ENCODE measurements around the gene CORO1C.
A peak's percentile ranks its signal among the peaks of the same experiment; 100 is the strongest.
"Not testable (repeated sequence)": the region's sequence is repeated elsewhere in the genome, so short reads cannot be mapped to it uniquely, and the experiment has no call there.

CORO1C gene

GRCh38 chr12:108633534-108634248 lies 97.6 kb downstream of the CORO1C start, which contains the start of gene SELPLG:
Gene SELPLG (minus strand): TSS chr12:108633894. CDS start chr12:108624307, 9,587 bp downstream.
- DNase-seq (ENCODE audit: low read depth in 2 of 2): peak; percentile 75 to 86

DNA sequence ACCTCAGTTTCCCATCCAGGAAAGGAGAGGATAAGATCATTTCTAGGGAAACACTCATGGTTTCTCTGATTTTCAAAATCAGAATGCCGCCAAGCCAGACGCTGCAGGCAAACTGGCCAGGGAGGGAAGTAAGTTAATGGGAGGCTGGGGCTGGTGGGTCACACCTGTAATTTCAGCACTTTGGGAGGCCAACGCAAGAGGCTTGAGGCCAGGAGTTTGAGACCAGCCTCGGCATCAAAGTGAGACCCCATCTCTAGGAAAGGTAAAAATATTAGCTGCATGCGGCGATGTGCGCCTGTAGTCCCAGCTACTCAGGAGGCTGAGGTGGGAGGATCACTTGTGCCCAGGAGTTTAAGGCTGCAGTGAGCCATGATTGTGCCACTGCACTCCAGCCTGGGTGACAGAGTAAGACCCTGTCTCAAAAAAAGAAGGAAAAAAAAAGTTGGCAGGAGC lies 98.2 kb downstream of the CORO1C start:
- no peak for DNase-seq (ENCODE audit: low read depth in 2 of 2)

DNA sequence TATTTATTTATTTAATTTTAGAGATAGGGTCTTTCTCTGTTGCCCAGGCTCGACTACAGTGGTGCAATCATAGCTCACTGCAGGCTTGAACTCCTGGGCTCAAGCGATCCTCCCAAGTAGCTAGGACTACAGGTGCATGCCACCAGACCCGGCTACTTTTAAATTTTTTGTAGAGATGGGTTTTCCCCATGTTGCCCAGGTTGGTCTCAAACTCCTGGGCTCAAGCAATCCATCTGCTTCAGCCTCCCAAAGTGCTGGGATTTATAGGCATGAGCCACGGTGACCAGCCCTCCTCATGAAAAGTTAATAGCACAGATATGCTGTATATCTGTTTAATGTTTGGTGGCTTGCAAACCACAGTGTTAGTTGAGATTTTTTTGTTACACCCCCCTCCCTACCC lies 100.1 kb downstream of the CORO1C start:
- not testable (repeated sequence) for DNase-seq (ENCODE audit: low read depth in 2 of 2)

DNA sequence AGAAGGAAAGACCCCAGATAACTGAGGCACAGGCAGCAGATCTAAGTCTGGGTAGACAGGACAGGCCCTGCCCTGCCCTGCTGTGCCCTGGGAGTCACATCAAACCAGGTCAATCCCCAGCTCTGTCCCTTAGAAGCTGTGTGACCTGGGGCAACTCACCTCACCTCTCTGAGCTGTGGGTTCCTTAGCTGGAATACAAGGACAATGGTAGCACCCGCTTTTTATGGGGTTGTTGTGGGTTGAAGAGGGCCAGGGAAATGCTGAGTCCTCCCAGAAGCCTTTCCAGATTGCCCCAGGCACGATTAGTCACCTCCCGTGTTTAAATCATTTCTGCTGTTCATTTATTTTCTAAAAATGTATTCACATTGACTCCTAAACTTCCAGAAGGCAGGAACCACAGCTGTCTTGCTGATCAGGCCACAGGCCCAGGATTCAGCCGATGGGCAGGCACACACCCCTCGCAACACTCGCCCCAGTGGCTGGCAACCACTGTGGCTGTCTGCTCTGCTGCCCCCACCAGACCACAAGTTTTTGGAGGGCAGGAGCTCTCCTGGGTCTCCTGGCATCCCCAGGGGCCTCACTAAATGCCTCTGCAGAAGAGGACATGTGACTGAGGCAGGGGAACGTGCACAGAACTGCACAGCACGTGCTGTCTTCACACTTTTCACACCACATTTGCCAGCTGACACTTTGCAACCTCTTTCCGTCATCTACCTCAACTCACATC lies 100.7 kb downstream of the CORO1C start:
- DNase-seq (ENCODE audit: low read depth in 2 of 2): no peak

- DNase-seq (ENCODE audit: low read depth in 2 of 2): peak in 1 of 2 donors; percentile 57
Measured at GRCh38 chr12:108629824-108630476, 101.4 kb downstream of the CORO1C start.

DNA sequence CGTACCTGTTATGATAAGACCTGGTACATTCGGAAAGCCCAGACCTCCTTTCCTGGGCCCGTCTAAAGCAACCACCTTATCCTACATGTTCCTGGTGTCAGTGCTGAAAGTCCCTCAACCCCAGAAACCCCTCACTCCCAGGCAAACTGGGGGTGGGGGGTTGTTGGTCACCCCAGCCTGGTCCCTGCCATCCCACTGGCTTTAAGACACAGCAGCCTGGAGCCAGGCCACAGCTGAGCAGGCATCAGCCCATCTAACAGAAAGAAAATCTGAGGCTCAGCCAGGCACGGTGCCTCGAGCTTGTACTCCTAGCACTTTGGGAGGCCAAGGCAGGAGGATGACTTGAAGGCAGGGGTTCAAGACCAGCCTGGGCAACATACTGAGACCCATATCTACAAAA lies 102.2 kb downstream of the CORO1C start:
- DNase-seq (ENCODE audit: low read depth in 2 of 2): no peak

- DNase-seq (ENCODE audit: low read depth in 2 of 2): no peak
Measured at GRCh38 chr12:108627134-108627920, 104.0 kb downstream of the CORO1C start.

DNA sequence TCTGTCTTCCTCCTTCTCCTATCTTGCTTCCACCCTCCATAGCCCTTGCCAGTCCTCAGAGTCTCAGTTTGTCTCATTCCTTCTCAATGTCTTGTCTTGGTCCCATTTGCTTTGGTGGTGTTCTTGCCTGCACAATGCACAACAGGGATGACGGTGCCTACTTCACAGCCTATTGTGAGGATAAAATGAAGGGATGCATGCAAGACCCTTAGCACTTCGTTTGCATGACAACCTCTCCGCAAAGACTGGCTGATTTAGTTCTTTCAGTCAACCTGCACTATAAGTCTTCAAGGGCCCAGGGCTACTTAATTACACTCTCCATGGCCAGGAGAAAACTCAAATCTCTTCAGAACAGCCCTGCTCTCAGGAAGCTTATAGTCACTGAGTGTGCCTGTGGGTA lies 106.1 kb downstream of the CORO1C start:
- no peak for DNase-seq (ENCODE audit: low read depth in 2 of 2)

DNA sequence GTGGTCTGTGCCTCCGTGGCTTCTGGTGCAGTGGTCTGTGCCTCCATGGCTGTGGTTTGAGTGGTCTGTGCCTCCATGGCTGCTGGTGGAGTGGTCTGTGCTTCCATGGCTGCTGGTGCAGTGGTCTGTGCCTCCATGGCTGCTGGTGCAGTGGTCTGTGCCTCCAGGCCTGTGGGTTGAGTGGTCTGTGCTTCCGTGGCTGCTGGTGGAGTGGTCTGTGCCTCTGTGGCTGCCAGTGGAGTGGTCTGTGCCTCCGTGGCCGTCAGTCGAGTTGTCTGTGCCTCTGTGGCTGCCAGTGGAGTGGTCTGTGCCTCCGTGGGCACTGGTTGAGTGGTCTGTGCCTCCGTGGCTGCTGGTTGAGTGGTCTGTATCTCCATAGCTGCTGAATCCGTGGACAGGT lies 107.7 kb downstream of the CORO1C start:
- DNase-seq (ENCODE audit: low read depth in 2 of 2): no peak

DNA sequence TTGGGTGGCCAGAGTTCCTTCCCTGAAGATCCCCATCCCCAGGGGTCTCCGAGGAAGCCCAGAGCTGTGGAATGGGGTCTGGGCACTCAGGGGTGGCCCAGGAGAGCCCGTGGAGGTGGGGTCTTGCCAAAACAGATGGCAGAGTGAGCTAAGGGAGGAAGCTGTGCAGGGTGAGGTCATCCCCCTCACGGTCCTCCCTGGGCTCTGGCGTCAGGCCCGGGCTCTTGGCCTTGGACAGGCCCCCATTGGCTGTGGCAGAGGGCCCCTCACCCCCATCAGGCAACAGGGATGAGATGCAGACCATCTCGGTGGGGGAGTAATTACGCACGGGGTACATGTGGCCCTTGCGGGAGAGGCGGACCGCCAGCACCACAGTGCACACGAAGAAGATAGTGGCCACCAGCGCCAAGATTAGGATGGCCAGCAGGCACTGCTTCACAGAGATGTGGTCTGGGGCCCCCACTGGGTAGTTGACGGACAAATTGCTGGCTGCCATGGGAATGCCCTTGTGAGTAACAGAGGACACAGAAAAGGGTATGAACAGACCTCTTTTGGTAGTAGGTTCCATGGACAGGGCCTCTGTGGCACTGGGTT lies 108.3 kb downstream of the CORO1C start:
- DNase-seq (ENCODE audit: low read depth in 2 of 2): no peak

GRCh38 chr12:108622421-108622820 lies 108.9 kb downstream of the CORO1C start:
- DNase-seq (ENCODE audit: low read depth in 2 of 2): no peak

DNA sequence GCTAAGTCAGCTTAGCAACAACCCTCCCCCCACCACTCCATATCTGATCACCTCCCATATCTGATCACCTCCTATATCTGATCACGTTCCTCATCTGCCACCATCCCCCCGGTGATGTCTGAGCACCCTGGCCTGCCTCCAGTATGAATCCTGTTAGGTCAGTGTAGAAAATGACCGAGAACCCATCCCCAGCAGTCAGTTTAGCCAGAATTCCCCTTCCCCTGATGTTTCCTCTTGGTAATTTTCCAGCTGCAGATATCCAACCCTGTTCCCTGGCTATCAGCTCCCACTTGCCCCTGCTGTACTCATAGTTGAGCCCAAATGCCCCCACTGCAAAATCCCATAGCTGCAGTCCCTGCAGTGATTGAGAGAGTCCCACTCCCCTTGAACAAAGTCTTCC lies 110.2 kb downstream of the CORO1C start:
- no peak for DNase-seq (ENCODE audit: low read depth in 2 of 2)

GRCh38 chr12:108620236-108620879 lies 111.0 kb downstream of the CORO1C start:
- no peak for DNase-seq (ENCODE audit: low read depth in 2 of 2)

DNA sequence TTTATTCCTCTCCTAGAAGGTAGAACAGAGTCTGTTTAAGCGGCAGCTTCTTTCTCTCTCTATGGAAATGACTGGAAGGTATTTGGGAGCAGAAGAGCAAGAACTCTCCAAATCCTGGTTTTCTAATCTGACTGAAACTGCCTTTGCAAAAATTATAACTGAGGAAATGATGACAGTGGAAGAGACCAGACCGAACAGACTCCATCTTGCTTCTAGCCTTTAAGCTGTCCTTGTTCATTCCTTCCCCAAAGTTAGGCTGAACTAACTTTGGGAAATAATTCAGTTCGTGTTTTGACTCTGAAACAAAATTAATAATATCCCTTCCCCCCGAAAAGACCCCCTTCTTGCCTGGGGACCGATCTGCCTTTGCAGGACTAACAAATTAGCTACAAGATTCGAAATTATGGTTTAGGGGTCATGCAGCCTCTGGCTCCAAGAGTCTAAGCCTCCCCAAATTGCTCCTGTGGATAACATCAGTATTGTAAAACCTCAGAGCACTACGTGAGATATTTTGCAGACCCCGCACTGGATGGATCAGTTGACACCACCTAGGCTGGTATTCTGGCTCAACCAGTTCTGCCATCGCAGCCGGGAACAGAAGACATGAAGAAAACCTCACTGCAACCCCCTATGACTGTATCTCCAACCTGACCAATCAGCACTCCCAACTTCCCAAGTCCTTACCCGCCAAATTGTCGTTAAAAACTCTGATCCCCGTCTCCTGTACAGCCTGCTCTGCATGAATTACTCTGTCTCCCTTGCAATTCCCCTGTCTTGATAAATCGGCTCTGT lies 111.8 kb downstream of the CORO1C start:
- DNase-seq (ENCODE audit: low read depth in 2 of 2): no peak

DNA sequence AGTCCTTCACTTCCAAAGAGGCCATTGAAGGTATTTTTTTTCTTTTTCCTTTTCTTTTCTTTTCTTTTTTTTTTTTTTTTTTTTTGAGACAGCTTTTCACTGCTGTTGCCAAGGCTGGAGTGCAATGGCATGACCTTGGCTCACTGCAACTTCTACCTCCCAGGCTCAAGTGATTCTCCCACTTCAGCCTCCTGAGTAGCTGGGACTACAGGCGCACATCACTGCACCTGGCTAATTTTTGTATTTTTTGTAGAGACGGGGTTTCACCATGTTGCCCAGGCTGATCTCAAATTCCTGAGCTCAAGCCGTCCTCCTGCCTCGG lies 112.4 kb downstream of the CORO1C start:
- DNase-seq (ENCODE audit: low read depth in 2 of 2): not testable (repeated sequence)

DNA sequence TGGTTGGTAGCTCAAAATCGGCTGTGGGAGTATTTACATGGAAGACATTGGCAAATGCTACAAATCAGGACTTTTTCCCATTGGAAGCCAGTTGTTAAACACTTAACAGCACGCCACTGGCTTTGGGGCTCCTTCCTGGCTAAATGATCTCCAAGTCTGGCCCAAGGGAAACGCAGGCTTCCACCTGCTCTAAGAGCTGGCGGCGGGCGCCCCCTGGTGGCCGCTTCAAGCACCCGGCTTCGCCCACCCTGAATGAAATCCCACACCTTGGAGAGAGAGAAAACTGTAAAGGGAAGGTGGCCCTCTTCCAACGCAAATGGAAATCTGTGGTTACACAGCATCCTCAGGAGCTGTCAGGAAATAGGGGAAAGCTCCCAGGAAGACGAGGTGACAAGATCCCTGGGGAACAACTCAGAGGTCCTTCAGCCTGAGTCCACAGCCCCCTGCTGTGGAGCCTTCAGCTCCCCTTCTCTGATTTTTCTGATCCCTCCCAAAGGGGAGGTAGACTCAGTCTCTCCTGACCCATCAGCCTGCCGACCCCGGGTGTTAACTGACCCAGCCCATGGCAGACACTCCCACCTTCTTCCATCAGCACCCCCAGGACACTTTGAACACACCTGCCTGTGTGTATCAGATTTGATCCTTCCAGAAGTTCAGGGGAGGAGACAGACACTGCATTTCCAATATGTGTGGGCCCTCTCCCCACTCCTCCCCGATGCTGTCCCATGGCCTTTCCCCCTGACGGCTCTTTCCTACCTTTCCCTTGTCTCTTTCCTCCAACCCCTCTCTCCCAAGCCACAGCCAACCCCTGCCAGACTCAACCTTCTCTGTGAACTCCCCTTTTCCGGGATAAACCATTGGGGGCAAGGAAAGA lies 113.0 kb downstream of the CORO1C start:
- DNase-seq (ENCODE audit: low read depth in 2 of 2): peak; percentile 67 to 68

- peak; percentile 85 to 88 for DNase-seq (ENCODE audit: low read depth in 2 of 2)
Measured at GRCh38 chr12:108616941-108617858, 114.1 kb downstream of the CORO1C start.

- no peak for DNase-seq (ENCODE audit: low read depth in 2 of 2)
Measured at GRCh38 chr12:108616359-108616758, 115.0 kb downstream of the CORO1C start.

All from stimulated activated CD8-positive, alpha-beta memory T cell treated with anti-CD3 and anti-CD28 coated beads, Interleukin-15, amount 100 ng/mL, for 48 hours (primary cell).